ENCODE measurements around the gene RHOH.

DNA sequence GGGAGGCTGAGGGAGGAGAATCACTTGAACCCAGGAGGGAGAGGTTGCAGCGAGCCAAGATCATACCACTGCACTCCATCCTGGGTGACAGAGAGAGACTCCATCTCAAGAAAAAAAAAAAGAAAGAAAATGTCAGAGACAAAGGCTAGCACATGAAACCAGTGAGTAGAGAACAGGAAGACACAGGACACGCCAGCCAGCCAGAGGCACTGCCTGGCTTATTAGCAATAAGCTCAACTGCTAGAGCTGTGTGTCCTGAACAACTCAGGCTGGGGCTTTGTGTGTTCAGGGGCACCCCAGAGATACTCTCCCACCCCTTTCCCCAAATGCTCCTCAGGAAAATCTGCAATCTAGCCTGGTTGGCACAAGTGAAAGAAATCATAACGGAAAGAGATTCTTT is 60.0 kb downstream of the RHOH start:
- TF ChIP-seq, protein P1, sequence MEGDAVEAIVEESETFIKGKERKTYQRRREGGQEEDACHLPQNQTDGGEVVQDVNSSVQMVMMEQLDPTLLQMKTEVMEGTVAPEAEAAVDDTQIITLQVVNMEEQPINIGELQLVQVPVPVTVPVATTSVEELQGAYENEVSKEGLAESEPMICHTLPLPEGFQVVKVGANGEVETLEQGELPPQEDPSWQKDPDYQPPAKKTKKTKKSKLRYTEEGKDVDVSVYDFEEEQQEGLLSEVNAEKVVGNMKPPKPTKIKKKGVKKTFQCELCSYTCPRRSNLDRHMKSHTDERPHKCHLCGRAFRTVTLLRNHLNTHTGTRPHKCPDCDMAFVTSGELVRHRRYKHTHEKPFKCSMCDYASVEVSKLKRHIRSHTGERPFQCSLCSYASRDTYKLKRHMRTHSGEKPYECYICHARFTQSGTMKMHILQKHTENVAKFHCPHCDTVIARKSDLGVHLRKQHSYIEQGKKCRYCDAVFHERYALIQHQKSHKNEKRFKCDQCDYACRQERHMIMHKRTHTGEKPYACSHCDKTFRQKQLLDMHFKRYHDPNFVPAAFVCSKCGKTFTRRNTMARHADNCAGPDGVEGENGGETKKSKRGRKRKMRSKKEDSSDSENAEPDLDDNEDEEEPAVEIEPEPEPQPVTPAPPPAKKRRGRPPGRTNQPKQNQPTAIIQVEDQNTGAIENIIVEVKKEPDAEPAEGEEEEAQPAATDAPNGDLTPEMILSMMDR (IDR thresholded peaks at IDR 0.05): no peak
- TF ChIP-seq POLR2AphosphoS5 (IDR thresholded peaks at IDR 0.05): no peak
